SU-DHL-6 (cell line): ENCODE measurements around the gene PPP1CB.

Experiments
- EZH2phosphoT487 ChIP-seq: fragments of 200-600 bp; sonication (generic), shearing (Covaris generic); conservative IDR thresholded peaks from 2 replicates; pipeline ENCODE4 v1.6.1; 2018; ENCODE audit warnings: mild to moderate bottlenecking, antibody characterized with exemption, low read length, moderate library complexity, mixed read lengths
- TF ChIP-seq, protein P1 (sequence below): fragments of 200-600 bp; sonication (generic); IDR thresholded peaks from one replicate; pipeline ENCODE4 v1.5.1; 2017; ENCODE audit warnings: antibody characterized with exemption, mild to moderate bottlenecking, low read length, moderate library complexity; ENCODE audit not compliant: insufficient read depth, poor library complexity, severe bottlenecking

DNA sequence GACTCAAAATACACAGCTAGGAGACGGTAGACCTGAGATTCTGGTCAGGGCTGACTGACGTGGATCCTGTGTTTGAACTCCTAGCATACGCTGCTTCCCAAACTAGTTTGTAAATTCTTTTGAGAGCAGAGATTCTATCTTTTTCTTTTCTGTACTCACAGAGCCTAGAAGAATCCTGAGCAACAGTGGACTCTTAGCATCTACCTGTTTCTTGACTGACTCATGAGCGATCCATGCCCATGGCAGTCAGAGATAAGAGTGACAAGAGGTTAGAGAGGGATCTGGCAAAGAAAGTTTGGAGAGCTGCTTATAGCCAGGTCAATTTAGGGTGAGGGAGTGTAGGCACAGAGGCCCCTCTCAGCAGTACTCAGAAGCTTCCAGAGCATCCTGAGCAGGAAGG, 41.1 kb upstream of the PPP1CB start:
- TF ChIP-seq, protein P1, sequence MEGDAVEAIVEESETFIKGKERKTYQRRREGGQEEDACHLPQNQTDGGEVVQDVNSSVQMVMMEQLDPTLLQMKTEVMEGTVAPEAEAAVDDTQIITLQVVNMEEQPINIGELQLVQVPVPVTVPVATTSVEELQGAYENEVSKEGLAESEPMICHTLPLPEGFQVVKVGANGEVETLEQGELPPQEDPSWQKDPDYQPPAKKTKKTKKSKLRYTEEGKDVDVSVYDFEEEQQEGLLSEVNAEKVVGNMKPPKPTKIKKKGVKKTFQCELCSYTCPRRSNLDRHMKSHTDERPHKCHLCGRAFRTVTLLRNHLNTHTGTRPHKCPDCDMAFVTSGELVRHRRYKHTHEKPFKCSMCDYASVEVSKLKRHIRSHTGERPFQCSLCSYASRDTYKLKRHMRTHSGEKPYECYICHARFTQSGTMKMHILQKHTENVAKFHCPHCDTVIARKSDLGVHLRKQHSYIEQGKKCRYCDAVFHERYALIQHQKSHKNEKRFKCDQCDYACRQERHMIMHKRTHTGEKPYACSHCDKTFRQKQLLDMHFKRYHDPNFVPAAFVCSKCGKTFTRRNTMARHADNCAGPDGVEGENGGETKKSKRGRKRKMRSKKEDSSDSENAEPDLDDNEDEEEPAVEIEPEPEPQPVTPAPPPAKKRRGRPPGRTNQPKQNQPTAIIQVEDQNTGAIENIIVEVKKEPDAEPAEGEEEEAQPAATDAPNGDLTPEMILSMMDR: no peak
- no peak for TF ChIP-seq EZH2phosphoT487
